Measurements from ENCODE around the gene COPZ1. TPM values are rescaled to one million over a fixed set of nuclear protein-coding genes. Genes with fewer than 3 reads are reported as not detected.
"Not testable (repeated sequence)": the region's sequence is repeated elsewhere in the genome, so short reads cannot be mapped to it uniquely, and the experiment has no call there.

Gene COPZ1
- total RNA-seq, 1 donor from 2014 or later = 219 TPM

DNA sequence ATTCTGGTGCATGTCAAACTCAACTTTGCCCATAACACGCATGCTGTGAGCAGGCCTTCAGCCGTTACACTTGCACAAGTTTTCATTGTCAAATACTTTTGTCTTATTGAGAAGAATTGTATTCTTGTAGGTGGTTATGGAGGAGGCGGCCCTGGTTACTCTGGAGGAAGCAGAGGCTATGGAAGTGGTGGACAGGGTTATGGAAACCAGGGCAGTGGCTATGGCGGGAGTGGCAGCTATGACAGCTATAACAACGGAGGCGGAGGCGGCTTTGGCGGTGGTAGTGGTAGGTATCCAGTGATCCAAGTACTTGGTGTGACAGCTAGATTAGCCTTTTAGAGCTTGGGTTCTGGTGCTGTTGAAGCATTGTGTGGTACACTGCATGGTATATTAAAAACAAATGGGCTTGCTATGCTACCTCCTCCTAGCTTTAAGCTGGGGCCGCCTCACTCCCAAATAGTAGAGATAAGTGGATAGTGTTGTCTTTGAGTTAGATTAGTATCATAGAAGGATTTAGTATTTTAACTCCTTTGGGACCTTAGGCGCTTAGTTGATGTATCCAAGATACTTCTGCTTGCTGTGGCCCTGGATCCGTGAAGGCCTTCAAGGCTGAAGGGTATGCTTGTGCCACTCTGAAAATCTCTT, 41.9 kb upstream of the COPZ1 start:
- Histone ChIP-seq H2AFZ (replicated peaks) (no peak overlapping the region), H3K9ac (peak overlapping the region; percentile 97), H3K4me2 (peak overlapping the region; percentile 99), H3K4me3 (peak overlapping the region; percentile 88), H4K20me1 (ENCODE audit: low read depth) (peaks cover 87% of the 10 kb centered on the region), H3F3A (ENCODE audit: low read depth) (peaks cover 87% of the 10 kb centered on the region), H3K9me3 (ENCODE audit: low read depth) (no peaks in the 10 kb centered on the region), H3K79me2 (ENCODE audit: low read depth) (peaks cover 82% of the 10 kb centered on the region), H3K4me1 (peaks cover 30% of the 10 kb centered on the region), H3K27ac (peak overlapping the region; percentile 68), H3K27me3 (no peaks in the 10 kb centered on the region), H3K36me3 (peaks cover 49% of the 10 kb centered on the region)
- DNase-seq (ENCODE audit: low spot score) = no peak
- H3K4me3 Mint-ChIP-seq = no peak overlapping the region
- peaks cover 6% of the 10 kb centered on the region for H3K27me3 Mint-ChIP-seq (ENCODE audit: insufficient read depth, low read depth)
- H3K4me1 Mint-ChIP-seq = peaks cover 54% of the 10 kb centered on the region
- peaks cover 22% of the 10 kb centered on the region for H3K36me3 Mint-ChIP-seq
- H3K27ac Mint-ChIP-seq = no peak overlapping the region
- no peaks in the 10 kb centered on the region for H3K9me3 Mint-ChIP-seq
- TF ChIP-seq EZH2phosphoT487 (IDR thresholded peaks at IDR 0.05) (no peak), EZH2 (IDR thresholded peaks at IDR 0.05) (no peak)
- TF ChIP-seq, protein P1, sequence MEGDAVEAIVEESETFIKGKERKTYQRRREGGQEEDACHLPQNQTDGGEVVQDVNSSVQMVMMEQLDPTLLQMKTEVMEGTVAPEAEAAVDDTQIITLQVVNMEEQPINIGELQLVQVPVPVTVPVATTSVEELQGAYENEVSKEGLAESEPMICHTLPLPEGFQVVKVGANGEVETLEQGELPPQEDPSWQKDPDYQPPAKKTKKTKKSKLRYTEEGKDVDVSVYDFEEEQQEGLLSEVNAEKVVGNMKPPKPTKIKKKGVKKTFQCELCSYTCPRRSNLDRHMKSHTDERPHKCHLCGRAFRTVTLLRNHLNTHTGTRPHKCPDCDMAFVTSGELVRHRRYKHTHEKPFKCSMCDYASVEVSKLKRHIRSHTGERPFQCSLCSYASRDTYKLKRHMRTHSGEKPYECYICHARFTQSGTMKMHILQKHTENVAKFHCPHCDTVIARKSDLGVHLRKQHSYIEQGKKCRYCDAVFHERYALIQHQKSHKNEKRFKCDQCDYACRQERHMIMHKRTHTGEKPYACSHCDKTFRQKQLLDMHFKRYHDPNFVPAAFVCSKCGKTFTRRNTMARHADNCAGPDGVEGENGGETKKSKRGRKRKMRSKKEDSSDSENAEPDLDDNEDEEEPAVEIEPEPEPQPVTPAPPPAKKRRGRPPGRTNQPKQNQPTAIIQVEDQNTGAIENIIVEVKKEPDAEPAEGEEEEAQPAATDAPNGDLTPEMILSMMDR (IDR thresholded peaks at IDR 0.05) = no peak

DNA sequence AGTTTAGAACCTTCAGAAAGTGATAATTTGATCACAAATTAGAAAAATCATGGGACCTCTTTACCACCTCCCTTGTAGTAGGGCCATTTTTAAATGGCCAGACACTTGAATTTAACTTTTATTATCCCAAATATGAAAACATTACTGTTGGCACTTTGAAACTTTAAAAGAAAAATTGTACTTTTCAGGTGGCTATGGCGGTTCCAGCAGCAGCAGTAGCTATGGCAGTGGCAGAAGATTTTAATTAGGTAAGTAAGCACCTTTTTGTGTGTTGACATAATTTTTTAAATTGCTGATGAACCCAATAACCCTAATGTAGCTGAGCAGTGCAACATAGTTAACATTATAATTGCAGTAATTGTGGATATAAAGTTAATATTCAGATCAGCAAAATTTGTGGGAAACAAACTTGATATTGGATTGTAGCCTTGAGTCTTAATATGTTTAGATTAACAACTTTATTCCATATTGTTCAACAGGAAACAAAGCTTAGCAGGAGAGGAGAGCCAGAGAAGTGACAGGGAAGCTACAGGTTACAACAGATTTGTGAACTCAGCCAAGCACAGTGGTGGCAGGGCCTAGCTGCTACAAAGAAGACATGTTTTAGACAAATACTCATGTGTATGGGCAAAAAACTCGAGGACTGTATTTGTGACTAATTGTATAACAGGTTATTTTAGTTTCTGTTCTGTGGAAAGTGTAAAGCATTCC, 40.7 kb upstream of the COPZ1 start:
- Mint-ChIP-seq H3K36me3 (peaks cover 21% of the 10 kb centered on the region), H3K4me1 (peaks cover 48% of the 10 kb centered on the region), H3K27me3 (ENCODE audit: insufficient read depth, low read depth) (peaks cover 12% of the 10 kb centered on the region)
- Histone ChIP-seq H3K79me2 (ENCODE audit: low read depth) (peaks cover 71% of the 10 kb centered on the region), H3K4me3 (peak overlapping the region; percentile 88), H4K20me1 (ENCODE audit: low read depth) (peaks cover 87% of the 10 kb centered on the region), H3K36me3 (peaks cover 49% of the 10 kb centered on the region), H3K4me1 (peaks cover 24% of the 10 kb centered on the region), H3F3A (ENCODE audit: low read depth) (peaks cover 90% of the 10 kb centered on the region), H3K27ac (peak overlapping the region; percentile 68), H3K4me2 (peak overlapping the region; percentile 99), H3K9ac (peak overlapping the region; percentile 45)
- not testable (repeated sequence) for H2AFZ ChIP-seq (replicated peaks); H3K4me3 Mint-ChIP-seq; H3K27me3 ChIP-seq; DNase-seq (ENCODE audit: low spot score); H3K9me3 ChIP-seq (ENCODE audit: low read depth); H3K27ac Mint-ChIP-seq; H3K9me3 Mint-ChIP-seq

DNA sequence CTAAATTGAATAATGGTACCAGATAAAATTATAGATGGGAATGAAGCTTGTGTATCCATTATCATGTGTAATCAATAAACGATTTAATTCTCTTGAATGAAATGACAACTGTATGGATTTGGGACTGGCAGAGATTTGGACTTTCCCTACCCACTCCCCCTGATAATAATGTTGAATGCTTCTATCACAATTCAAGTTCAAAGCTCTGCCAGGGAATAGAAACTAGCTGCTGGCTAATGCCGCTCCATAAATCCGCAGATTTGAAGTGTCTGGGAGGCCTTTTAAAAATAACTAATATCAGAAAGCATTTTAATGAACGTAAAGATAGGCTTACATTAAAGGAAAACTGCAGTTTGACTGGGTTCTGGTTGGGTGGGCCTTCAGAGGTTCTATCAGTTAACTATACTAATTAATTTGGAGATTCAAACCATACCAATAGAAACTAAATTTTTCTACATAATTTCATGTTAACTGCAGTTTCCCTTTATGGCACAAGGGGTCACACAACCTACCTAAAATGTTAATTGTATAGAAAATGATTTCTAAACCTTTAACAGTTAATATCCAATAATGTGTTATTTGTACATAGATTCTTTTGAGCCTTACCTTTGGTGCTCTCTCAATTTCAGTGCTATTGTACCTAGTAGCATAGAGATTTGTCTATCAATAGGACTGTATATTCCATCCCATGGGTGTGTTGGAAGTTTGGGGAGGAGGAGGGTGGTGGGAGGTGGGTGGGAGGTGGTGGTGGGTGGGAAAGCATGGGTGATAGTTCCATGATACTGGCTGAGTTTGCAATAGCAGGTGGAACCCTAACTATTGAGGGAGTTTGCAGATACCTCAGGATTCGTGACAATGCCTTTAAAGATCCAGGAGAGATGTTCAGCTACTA, 39.5 kb upstream of the COPZ1 start:
- no peak for TF ChIP-seq EZH2 (IDR thresholded peaks at IDR 0.05)
- TF ChIP-seq, protein P1 (IDR thresholded peaks at IDR 0.05) = peak; percentile 46
- Histone ChIP-seq H3K79me2 (ENCODE audit: low read depth) (peaks cover 68% of the 10 kb centered on the region), H3K4me2 (peak overlapping the region; percentile 99), H2AFZ (replicated peaks) (no peak overlapping the region), H3K36me3 (peaks cover 49% of the 10 kb centered on the region), H3F3A (ENCODE audit: low read depth) (peaks cover 95% of the 10 kb centered on the region), H3K27ac (peak overlapping the region; percentile 26), H4K20me1 (ENCODE audit: low read depth) (peaks cover 92% of the 10 kb centered on the region), H3K27me3 (no peaks in the 10 kb centered on the region), H3K9me3 (ENCODE audit: low read depth) (no peaks in the 10 kb centered on the region), H3K4me3 (peak overlapping the region; percentile 88), H3K9ac (no peak overlapping the region), H3K4me1 (peaks cover 24% of the 10 kb centered on the region)
- no peak for DNase-seq (ENCODE audit: low spot score)
- H3K36me3 Mint-ChIP-seq = peaks cover 21% of the 10 kb centered on the region
- H3K4me3 Mint-ChIP-seq = peak overlapping the region; percentile 50
- peaks cover 48% of the 10 kb centered on the region for H3K4me1 Mint-ChIP-seq
- H3K9me3 Mint-ChIP-seq = no peaks in the 10 kb centered on the region
- H3K27ac Mint-ChIP-seq = no peak overlapping the region
- H3K27me3 Mint-ChIP-seq (ENCODE audit: insufficient read depth, low read depth) = peaks cover 12% of the 10 kb centered on the region
